ENCODE measurements around the gene KIAA1191.

KIAA1191 gene

GRCh38 chr5:176352116-176352878 lies 9.3 kb downstream of the KIAA1191 start:
- H3K9ac ChIP-seq (ENCODE audit: low read length) = no peak overlapping the region
- H3K36me3 ChIP-seq (ENCODE audit: control insufficient read depth, insufficient read depth, low read length) = no peaks in the 10 kb centered on the region
- H3K27me3 ChIP-seq (ENCODE audit: control insufficient read depth, insufficient read depth, low read length) = no peaks in the 10 kb centered on the region
- H3K4me1 ChIP-seq (ENCODE audit: control insufficient read depth, insufficient read depth, low read length) = no peaks in the 10 kb centered on the region
- no peak overlapping the region for H3K4me3 ChIP-seq (ENCODE audit: low read length)
- H3K9me3 ChIP-seq (ENCODE audit: control insufficient read depth, low read length) = no peaks in the 10 kb centered on the region

GRCh38 chr5:176350416-176350815 lies 11.1 kb downstream of the KIAA1191 start:
- Histone ChIP-seq H3K9me3 (ENCODE audit: control insufficient read depth, low read length) (no peaks in the 10 kb centered on the region), H3K9ac (ENCODE audit: low read length) (no peak overlapping the region), H3K36me3 (ENCODE audit: control insufficient read depth, insufficient read depth, low read length) (no peaks in the 10 kb centered on the region), H3K4me1 (ENCODE audit: control insufficient read depth, insufficient read depth, low read length) (no peaks in the 10 kb centered on the region), H3K4me3 (ENCODE audit: low read length) (no peak overlapping the region), H3K27me3 (ENCODE audit: control insufficient read depth, insufficient read depth, low read length) (no peaks in the 10 kb centered on the region)

- Histone ChIP-seq H3K27me3 (ENCODE audit: control insufficient read depth, insufficient read depth, low read length) (no peaks in the 10 kb centered on the region), H3K9me3 (ENCODE audit: control insufficient read depth, low read length) (no peaks in the 10 kb centered on the region), H3K4me3 (ENCODE audit: low read length) (no peak overlapping the region), H3K4me1 (ENCODE audit: control insufficient read depth, insufficient read depth, low read length) (no peaks in the 10 kb centered on the region), H3K36me3 (ENCODE audit: control insufficient read depth, insufficient read depth, low read length) (peaks cover 7% of the 10 kb centered on the region), H3K9ac (ENCODE audit: low read length) (no peak overlapping the region)
Observed at GRCh38 chr5:176342766-176343458, 18.7 kb downstream of the KIAA1191 start.

GRCh38 chr5:176342158-176342483 lies 19.4 kb downstream of the KIAA1191 start:
- no peaks in the 10 kb centered on the region for H3K27me3 ChIP-seq (ENCODE audit: control insufficient read depth, insufficient read depth, low read length)
- no peak overlapping the region for H3K9ac ChIP-seq (ENCODE audit: low read length)
- no peak overlapping the region for H3K4me3 ChIP-seq (ENCODE audit: low read length)
- H3K36me3 ChIP-seq (ENCODE audit: control insufficient read depth, insufficient read depth, low read length) = peaks cover 7% of the 10 kb centered on the region
- H3K9me3 ChIP-seq (ENCODE audit: control insufficient read depth, low read length) = no peaks in the 10 kb centered on the region
- no peaks in the 10 kb centered on the region for H3K4me1 ChIP-seq (ENCODE audit: control insufficient read depth, insufficient read depth, low read length)

GRCh38 chr5:176341325-176342157 lies 20.0 kb downstream of the KIAA1191 start:
- no peak overlapping the region for H3K9ac ChIP-seq (ENCODE audit: low read length)
- H3K4me1 ChIP-seq (ENCODE audit: control insufficient read depth, insufficient read depth, low read length) = no peaks in the 10 kb centered on the region
- H3K9me3 ChIP-seq (ENCODE audit: control insufficient read depth, low read length) = no peaks in the 10 kb centered on the region
- no peak overlapping the region for H3K4me3 ChIP-seq (ENCODE audit: low read length)
- H3K36me3 ChIP-seq (ENCODE audit: control insufficient read depth, insufficient read depth, low read length) = peaks cover 7% of the 10 kb centered on the region
- no peaks in the 10 kb centered on the region for H3K27me3 ChIP-seq (ENCODE audit: control insufficient read depth, insufficient read depth, low read length)

GRCh38 chr5:176339304-176339703 lies 22.3 kb downstream of the KIAA1191 start:
- Histone ChIP-seq H3K4me1 (ENCODE audit: control insufficient read depth, insufficient read depth, low read length) (no peaks in the 10 kb centered on the region), H3K27me3 (ENCODE audit: control insufficient read depth, insufficient read depth, low read length) (no peaks in the 10 kb centered on the region), H3K36me3 (ENCODE audit: control insufficient read depth, insufficient read depth, low read length) (no peaks in the 10 kb centered on the region), H3K9me3 (ENCODE audit: control insufficient read depth, low read length) (no peaks in the 10 kb centered on the region), H3K9ac (ENCODE audit: low read length) (no peak overlapping the region), H3K4me3 (ENCODE audit: low read length) (no peak overlapping the region)

GRCh38 chr5:176337913-176338312 lies 23.7 kb downstream of the KIAA1191 start:
- no peaks in the 10 kb centered on the region for H3K4me1 ChIP-seq (ENCODE audit: control insufficient read depth, insufficient read depth, low read length)
- no peaks in the 10 kb centered on the region for H3K27me3 ChIP-seq (ENCODE audit: control insufficient read depth, insufficient read depth, low read length)
- peaks cover 3% of the 10 kb centered on the region for H3K9me3 ChIP-seq (ENCODE audit: control insufficient read depth, low read length)
- H3K4me3 ChIP-seq (ENCODE audit: low read length) = no peak overlapping the region
- no peak overlapping the region for H3K9ac ChIP-seq (ENCODE audit: low read length)
- H3K36me3 ChIP-seq (ENCODE audit: control insufficient read depth, insufficient read depth, low read length) = no peaks in the 10 kb centered on the region

- Histone ChIP-seq H3K27me3 (ENCODE audit: control insufficient read depth, insufficient read depth, low read length) (no peaks in the 10 kb centered on the region), H3K4me3 (ENCODE audit: low read length) (no peak overlapping the region), H3K9me3 (ENCODE audit: control insufficient read depth, low read length) (peaks cover 3% of the 10 kb centered on the region), H3K9ac (ENCODE audit: low read length) (no peak overlapping the region), H3K4me1 (ENCODE audit: control insufficient read depth, insufficient read depth, low read length) (no peaks in the 10 kb centered on the region), H3K36me3 (ENCODE audit: control insufficient read depth, insufficient read depth, low read length) (no peaks in the 10 kb centered on the region)
Observed at GRCh38 chr5:176334031-176334770, 27.4 kb downstream of the KIAA1191 start.

GRCh38 chr5:176320577-176320976 lies 41.0 kb downstream of the KIAA1191 start:
- Histone ChIP-seq H3K4me1 (ENCODE audit: control insufficient read depth, insufficient read depth, low read length) (no peaks in the 10 kb centered on the region), H3K27me3 (ENCODE audit: control insufficient read depth, insufficient read depth, low read length) (no peaks in the 10 kb centered on the region), H3K4me3 (ENCODE audit: low read length) (no peak overlapping the region), H3K9me3 (ENCODE audit: control insufficient read depth, low read length) (no peaks in the 10 kb centered on the region), H3K9ac (ENCODE audit: low read length) (no peak overlapping the region), H3K36me3 (ENCODE audit: control insufficient read depth, insufficient read depth, low read length) (no peaks in the 10 kb centered on the region)

- H3K9me3 ChIP-seq (ENCODE audit: control insufficient read depth, low read length) = no peaks in the 10 kb centered on the region
- no peaks in the 10 kb centered on the region for H3K27me3 ChIP-seq (ENCODE audit: control insufficient read depth, insufficient read depth, low read length)
- H3K9ac ChIP-seq (ENCODE audit: low read length) = no peak overlapping the region
- H3K4me3 ChIP-seq (ENCODE audit: low read length) = no peak overlapping the region
- H3K4me1 ChIP-seq (ENCODE audit: control insufficient read depth, insufficient read depth, low read length) = no peaks in the 10 kb centered on the region
- no peaks in the 10 kb centered on the region for H3K36me3 ChIP-seq (ENCODE audit: control insufficient read depth, insufficient read depth, low read length)
Observed at GRCh38 chr5:176319827-176320554, 41.6 kb downstream of the KIAA1191 start.
